ENCODE measurements around the gene CASP14.

GRCh38 chr19:15072930-15073647, 23.8 kb downstream of the CASP14 start:
- TF ChIP-seq EZH2 (IDR thresholded peaks at IDR 0.05) (no peak), POLR2AphosphoS5 (IDR thresholded peaks at IDR 0.05; ENCODE audit: borderline replicate concordance, low read depth, low read length) (no peak)
